ENCODE data around the gene VSTM5.

DNA sequence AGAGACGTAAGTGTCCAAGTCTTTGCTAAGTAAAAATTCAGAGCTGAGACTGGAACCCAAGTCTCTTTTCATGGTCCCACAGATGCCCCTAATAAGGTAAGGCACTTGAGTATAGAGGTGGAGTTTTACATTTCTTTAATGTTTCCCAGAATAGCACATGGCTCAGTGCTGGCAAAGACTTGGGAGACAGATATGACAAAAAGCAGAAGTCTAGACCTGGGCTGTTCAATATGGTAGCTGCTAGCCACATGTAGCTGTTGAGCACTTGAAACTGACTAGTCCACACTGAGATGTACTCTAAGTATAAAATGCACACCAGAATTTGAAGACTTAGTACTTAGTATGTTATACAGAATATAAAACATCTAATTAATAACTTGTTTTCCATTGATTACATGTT is 17.6 kb downstream of the VSTM5 start:
- TF ChIP-seq, protein P1, sequence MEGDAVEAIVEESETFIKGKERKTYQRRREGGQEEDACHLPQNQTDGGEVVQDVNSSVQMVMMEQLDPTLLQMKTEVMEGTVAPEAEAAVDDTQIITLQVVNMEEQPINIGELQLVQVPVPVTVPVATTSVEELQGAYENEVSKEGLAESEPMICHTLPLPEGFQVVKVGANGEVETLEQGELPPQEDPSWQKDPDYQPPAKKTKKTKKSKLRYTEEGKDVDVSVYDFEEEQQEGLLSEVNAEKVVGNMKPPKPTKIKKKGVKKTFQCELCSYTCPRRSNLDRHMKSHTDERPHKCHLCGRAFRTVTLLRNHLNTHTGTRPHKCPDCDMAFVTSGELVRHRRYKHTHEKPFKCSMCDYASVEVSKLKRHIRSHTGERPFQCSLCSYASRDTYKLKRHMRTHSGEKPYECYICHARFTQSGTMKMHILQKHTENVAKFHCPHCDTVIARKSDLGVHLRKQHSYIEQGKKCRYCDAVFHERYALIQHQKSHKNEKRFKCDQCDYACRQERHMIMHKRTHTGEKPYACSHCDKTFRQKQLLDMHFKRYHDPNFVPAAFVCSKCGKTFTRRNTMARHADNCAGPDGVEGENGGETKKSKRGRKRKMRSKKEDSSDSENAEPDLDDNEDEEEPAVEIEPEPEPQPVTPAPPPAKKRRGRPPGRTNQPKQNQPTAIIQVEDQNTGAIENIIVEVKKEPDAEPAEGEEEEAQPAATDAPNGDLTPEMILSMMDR (conservative IDR thresholded peaks at IDR 0.05; ENCODE audit: low read depth, low read length) = no peak
- TF ChIP-seq EZH2 (IDR thresholded peaks at IDR 0.05; ENCODE audit: borderline replicate concordance, low read depth, low read length, poor library complexity, severe bottlenecking) = no peak
